Measurements from ENCODE around the gene CCL25.
"Not testable (repeated sequence)": the region's sequence is repeated elsewhere in the genome, so short reads cannot be mapped to it uniquely, and the experiment has no call there.

Gene CCL25

GRCh38 chr19:8052464-8052859 lies at the start of gene CCL25:
Gene CCL25, plus strand, starts transcription at chr19:8052760. Its CDS starts 290 bp downstream, at chr19:8053050.
- DNase-seq (ENCODE audit: low read depth), result no peak

- DNase-seq (ENCODE audit: low read depth), result no peak
These were observed 48.6 kb upstream of the CCL25 start for GRCh38 chr19:8004001-8004400.

GRCh38 chr19:8004723-8005513 lies 47.6 kb upstream of the CCL25 start:
- peak; percentile 44 for DNase-seq (ENCODE audit: low read depth)

- DNase-seq (ENCODE audit: low read depth), result peak; percentile 91
These were observed 46.9 kb upstream of the CCL25 start, which contains the start of gene ELAVL1 for GRCh38 chr19:8005534-8006256. Gene ELAVL1, minus strand, starts transcription at chr19:8005641. Its CDS starts 13,826 bp downstream, at chr19:7991815.

- DNase-seq (ENCODE audit: low read depth), result no peak
These were observed 34.8 kb upstream of the CCL25 start for GRCh38 chr19:8017808-8018207.

GRCh38 chr19:8020681-8021080 lies 31.9 kb upstream of the CCL25 start:
- no peak for DNase-seq (ENCODE audit: low read depth)

GRCh38 chr19:8021374-8021773 lies 31.2 kb upstream of the CCL25 start:
- no peak for DNase-seq (ENCODE audit: low read depth)

- DNase-seq (ENCODE audit: low read depth), result no peak
These were observed 30.3 kb upstream of the CCL25 start for GRCh38 chr19:8022275-8022674.

- peak; percentile 12 for DNase-seq (ENCODE audit: low read depth)
These were observed 29.2 kb upstream of the CCL25 start for GRCh38 chr19:8023371-8023770.

- not testable (repeated sequence) for DNase-seq (ENCODE audit: low read depth)
These were observed 28.3 kb upstream of the CCL25 start for GRCh38 chr19:8024256-8024655.

GRCh38 chr19:8025316-8025715 lies 27.2 kb upstream of the CCL25 start:
- DNase-seq (ENCODE audit: low read depth), result no peak

- no peak for DNase-seq (ENCODE audit: low read depth)
These were observed 23.5 kb upstream of the CCL25 start for GRCh38 chr19:8028951-8029491.

- no peak for DNase-seq (ENCODE audit: low read depth)
These were observed 21.6 kb upstream of the CCL25 start for GRCh38 chr19:8030960-8031359.

- not testable (repeated sequence) for DNase-seq (ENCODE audit: low read depth)
These were observed 19.0 kb upstream of the CCL25 start for GRCh38 chr19:8033287-8034177.

- DNase-seq (ENCODE audit: low read depth), result no peak
These were observed 18.4 kb upstream of the CCL25 start for GRCh38 chr19:8034178-8034525.

GRCh38 chr19:8036434-8037099 lies 16.0 kb upstream of the CCL25 start:
- DNase-seq (ENCODE audit: low read depth), result no peak

GRCh38 chr19:8038815-8039214 lies 13.7 kb upstream of the CCL25 start:
- DNase-seq (ENCODE audit: low read depth), result no peak

GRCh38 chr19:8039231-8039630 lies 13.3 kb upstream of the CCL25 start:
- no peak for DNase-seq (ENCODE audit: low read depth)

GRCh38 chr19:8041531-8041931 lies 11.0 kb upstream of the CCL25 start:
- no peak for DNase-seq (ENCODE audit: low read depth)

GRCh38 chr19:8042900-8043299 lies 9.7 kb upstream of the CCL25 start:
- DNase-seq (ENCODE audit: low read depth), result no peak

GRCh38 chr19:8044018-8044417 lies 8.5 kb upstream of the CCL25 start:
- DNase-seq (ENCODE audit: low read depth), result no peak

Data from iris pigment epithelial cell (primary cell).